ENCODE results near the gene FAM114A2.

Gene FAM114A2

GRCh38 chr5:154038261-154038706, 426 bp downstream of the FAM114A2 start:
- peaks cover 60% of the 10 kb centered on the region for H3K79me2 ChIP-seq (ENCODE audit: insufficient read depth, low read length)
- H3K9me3 ChIP-seq (ENCODE audit: insufficient read depth, low read length, severe bottlenecking): no peaks in the 10 kb centered on the region
- H2AFZ ChIP-seq (ENCODE audit: low read depth, low read length): peak overlapping the region; percentile 98
- peaks cover 5% of the 10 kb centered on the region for H3K36me3 ChIP-seq (ENCODE audit: insufficient read depth, low read length)
- H3K4me1 ChIP-seq (ENCODE audit: insufficient read depth, low read length): peaks cover 40% of the 10 kb centered on the region
- DNase-seq (peak; percentile 43), ATAC-seq (ENCODE audit: insufficient read depth, low read depth) (peak; percentile 42)
- H3K4me2 ChIP-seq (ENCODE audit: insufficient read depth, low read length): peak overlapping the region; percentile 70
- no peaks in the 10 kb centered on the region for H4K20me1 ChIP-seq (ENCODE audit: insufficient read depth, low read length)
- peak overlapping the region; percentile 69 to 80 for H3K4me3 ChIP-seq (ENCODE audit: low read depth in 1 of 2, low read length in 2 of 2)
- no peaks in the 10 kb centered on the region for H3K27me3 ChIP-seq (ENCODE audit: insufficient read depth, low read length, poor library complexity)
- no peak for TF ChIP-seq EZH2 (IDR thresholded peaks at IDR 0.05; ENCODE audit: borderline replicate concordance, low read depth, low read length, severe bottlenecking)
- TF ChIP-seq, protein P1, sequence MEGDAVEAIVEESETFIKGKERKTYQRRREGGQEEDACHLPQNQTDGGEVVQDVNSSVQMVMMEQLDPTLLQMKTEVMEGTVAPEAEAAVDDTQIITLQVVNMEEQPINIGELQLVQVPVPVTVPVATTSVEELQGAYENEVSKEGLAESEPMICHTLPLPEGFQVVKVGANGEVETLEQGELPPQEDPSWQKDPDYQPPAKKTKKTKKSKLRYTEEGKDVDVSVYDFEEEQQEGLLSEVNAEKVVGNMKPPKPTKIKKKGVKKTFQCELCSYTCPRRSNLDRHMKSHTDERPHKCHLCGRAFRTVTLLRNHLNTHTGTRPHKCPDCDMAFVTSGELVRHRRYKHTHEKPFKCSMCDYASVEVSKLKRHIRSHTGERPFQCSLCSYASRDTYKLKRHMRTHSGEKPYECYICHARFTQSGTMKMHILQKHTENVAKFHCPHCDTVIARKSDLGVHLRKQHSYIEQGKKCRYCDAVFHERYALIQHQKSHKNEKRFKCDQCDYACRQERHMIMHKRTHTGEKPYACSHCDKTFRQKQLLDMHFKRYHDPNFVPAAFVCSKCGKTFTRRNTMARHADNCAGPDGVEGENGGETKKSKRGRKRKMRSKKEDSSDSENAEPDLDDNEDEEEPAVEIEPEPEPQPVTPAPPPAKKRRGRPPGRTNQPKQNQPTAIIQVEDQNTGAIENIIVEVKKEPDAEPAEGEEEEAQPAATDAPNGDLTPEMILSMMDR (IDR thresholded peaks at IDR 0.05; ENCODE audit: borderline replicate concordance, extremely low read depth, low read length, poor library complexity, severe bottlenecking): no peak
- H3K9ac ChIP-seq (ENCODE audit: low read depth, low read length): peak overlapping the region; percentile 67
- H3K27ac ChIP-seq (ENCODE audit: low read length): peak overlapping the region; percentile 83

- no peak overlapping the region for H2AFZ ChIP-seq (ENCODE audit: low read depth, low read length)
- DNase-seq (no peak), ATAC-seq (ENCODE audit: insufficient read depth, low read depth) (no peak)
- TF ChIP-seq, protein P1 (IDR thresholded peaks at IDR 0.05; ENCODE audit: borderline replicate concordance, extremely low read depth, low read length, poor library complexity, severe bottlenecking): no peak
- TF ChIP-seq EZH2 (IDR thresholded peaks at IDR 0.05; ENCODE audit: borderline replicate concordance, low read depth, low read length, severe bottlenecking): no peak
- peaks cover 24% of the 10 kb centered on the region for H3K4me1 ChIP-seq (ENCODE audit: insufficient read depth, low read length)
- peaks cover 5% of the 10 kb centered on the region for H3K36me3 ChIP-seq (ENCODE audit: insufficient read depth, low read length)
- no peak overlapping the region for H3K4me2 ChIP-seq (ENCODE audit: insufficient read depth, low read length)
- H3K27ac ChIP-seq (ENCODE audit: low read length): no peak overlapping the region
- no peaks in the 10 kb centered on the region for H3K9me3 ChIP-seq (ENCODE audit: insufficient read depth, low read length, severe bottlenecking)
- peaks cover 33% of the 10 kb centered on the region for H3K79me2 ChIP-seq (ENCODE audit: insufficient read depth, low read length)
- H3K9ac ChIP-seq (ENCODE audit: low read depth, low read length): no peak overlapping the region
- no peaks in the 10 kb centered on the region for H4K20me1 ChIP-seq (ENCODE audit: insufficient read depth, low read length)
- H3K27me3 ChIP-seq (ENCODE audit: insufficient read depth, low read length, poor library complexity): no peaks in the 10 kb centered on the region
- H3K4me3 ChIP-seq (ENCODE audit: low read depth in 1 of 2, low read length in 2 of 2): no peak overlapping the region
Observed at GRCh38 chr5:154034944-154035343, 3.8 kb downstream of the FAM114A2 start.

DNA sequence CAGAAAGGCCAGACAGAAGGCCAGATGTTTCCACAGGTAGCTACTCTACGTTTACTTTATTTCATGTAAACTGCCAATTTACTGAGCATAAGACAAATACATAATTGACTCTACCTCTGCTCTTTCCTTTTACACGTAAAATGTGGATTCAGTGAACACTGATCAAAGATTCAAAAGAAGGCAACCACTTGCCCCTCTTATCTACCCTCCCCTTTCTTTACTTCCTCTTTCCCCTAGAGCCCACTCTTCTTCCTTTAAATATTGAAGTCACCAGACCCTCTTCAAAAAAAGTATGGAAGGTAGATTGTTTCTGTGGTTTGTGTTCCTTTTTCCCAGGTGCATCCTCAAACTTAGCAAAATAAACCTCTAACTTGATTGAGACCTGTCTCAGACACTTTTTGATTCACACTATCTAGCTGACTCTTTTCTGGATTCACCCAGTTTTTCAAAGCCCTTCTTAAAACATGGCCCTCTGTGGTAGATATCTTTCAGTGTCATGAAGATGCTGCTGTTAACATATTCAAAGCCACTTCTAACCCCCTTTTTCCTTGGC, 6.7 kb downstream of the FAM114A2 start:
- no peaks in the 10 kb centered on the region for H3K9me3 ChIP-seq (ENCODE audit: insufficient read depth, low read length, severe bottlenecking)
- no peaks in the 10 kb centered on the region for H3K27me3 ChIP-seq (ENCODE audit: insufficient read depth, low read length, poor library complexity)
- peaks cover 6% of the 10 kb centered on the region for H3K4me1 ChIP-seq (ENCODE audit: insufficient read depth, low read length)
- no peak overlapping the region for H3K27ac ChIP-seq (ENCODE audit: low read length)
- no peak overlapping the region for H3K4me2 ChIP-seq (ENCODE audit: insufficient read depth, low read length)
- no peak overlapping the region for H3K9ac ChIP-seq (ENCODE audit: low read depth, low read length)
- no peak for DNase-seq
- no peak for ATAC-seq (ENCODE audit: insufficient read depth, low read depth)
- no peak overlapping the region for H2AFZ ChIP-seq (ENCODE audit: low read depth, low read length)
- H3K36me3 ChIP-seq (ENCODE audit: insufficient read depth, low read length): peaks cover 10% of the 10 kb centered on the region; the same call in 1 of the 2 replicates
- no peaks in the 10 kb centered on the region for H4K20me1 ChIP-seq (ENCODE audit: insufficient read depth, low read length)
- peaks cover 5% of the 10 kb centered on the region for H3K79me2 ChIP-seq (ENCODE audit: insufficient read depth, low read length)
- TF ChIP-seq, protein P1 (IDR thresholded peaks at IDR 0.05; ENCODE audit: borderline replicate concordance, extremely low read depth, low read length, poor library complexity, severe bottlenecking): no peak
- no peak for TF ChIP-seq EZH2 (IDR thresholded peaks at IDR 0.05; ENCODE audit: borderline replicate concordance, low read depth, low read length, severe bottlenecking)
- no peak overlapping the region for H3K4me3 ChIP-seq (ENCODE audit: low read depth in 1 of 2, low read length in 2 of 2)
